CD1c-positive myeloid dendritic cell (primary cell): ENCODE measurements around the gene STXBP1.
"Not testable (repeated sequence)": the region's sequence is repeated elsewhere in the genome, so short reads cannot be mapped to it uniquely, and the experiment has no call there.

ENCODE experiments used
- DNase-seq: peaks from one replicate; pipeline ENCODE4 v3.0.0-alpha.2; 2016; ENCODE audit errors: extremely low spot score

STXBP1 gene

DNA sequence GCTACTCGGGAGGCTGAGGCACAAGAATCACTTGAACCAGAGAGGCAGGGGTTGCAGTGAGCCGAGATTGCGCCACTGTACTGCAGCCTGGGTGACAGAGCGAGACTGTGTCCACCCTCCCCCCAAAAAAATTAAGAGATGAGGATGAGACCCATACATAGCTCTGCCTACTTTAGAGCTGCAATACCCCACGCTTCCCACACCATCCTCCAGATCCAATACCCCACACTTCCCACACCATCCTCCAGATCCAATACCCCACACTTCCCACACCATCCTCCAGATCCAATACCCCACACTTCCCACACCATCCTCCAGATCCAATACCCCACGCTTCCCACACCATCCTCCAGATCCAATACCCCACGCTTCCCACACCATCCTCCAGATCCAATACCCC lies 34.9 kb upstream of the STXBP1 start:
- DNase-seq = not testable (repeated sequence)

DNA sequence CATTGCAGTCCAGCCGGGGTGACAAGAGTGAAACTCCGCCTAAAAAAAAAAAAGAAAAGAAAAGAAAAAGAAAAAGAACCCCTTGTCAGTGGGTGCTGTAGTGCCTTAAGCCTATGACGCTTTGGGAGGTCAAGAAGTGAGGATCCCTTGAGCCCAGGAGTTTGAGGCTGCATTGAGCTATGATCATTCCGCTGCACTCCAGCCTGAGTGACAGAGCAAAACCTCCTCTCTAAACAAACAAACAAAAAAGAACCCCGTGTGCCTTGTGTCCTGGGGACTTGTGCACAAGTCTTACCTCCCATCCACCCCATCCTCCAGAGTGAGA lies 33.5 kb upstream of the STXBP1 start:
- no peak for DNase-seq

DNA sequence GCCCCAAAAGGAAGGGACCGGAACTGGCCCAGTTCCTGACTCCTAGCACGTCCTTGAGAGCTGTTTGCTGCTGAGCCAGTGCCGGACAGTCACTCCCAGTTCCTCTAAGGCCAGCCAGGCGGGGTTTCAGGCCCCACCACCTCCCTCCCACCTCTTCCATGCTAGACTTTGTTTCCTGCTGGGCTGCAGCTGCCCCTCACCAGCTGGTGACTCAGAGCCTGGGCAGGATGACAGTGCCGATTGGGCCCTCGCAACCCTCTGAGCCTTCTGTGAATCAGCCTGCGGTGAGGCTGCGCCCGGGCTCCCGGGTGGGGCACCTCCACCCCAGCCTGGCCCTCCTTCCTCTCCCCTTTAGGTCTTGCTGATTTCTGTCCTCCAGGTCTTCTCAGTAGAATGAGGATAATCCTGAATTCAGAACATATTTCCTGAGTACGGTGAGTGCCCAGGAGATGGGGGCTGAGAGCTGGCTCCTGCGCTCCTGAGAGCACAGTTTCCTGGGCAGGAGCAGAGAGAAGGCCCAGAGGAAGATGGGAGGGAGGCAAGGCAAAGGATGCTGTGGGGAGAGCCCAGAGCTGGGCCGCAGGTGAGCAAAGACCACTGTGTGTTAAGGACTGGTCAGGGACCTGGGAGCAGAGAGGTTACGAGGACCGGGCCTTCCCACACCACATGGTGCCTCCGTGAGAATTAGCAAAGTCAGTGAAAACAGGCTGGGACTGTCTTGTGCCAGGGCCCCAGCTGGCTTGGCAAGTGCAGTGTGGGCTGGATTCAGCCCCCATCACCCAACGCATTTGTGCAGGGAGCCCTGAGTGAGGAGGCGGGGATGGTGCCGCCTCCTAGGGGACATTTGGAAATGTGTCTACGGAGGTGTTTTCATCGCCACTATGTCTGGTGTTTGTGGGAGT lies 32.9 kb upstream of the STXBP1 start:
- peak; percentile 97 for DNase-seq

- peak; percentile 91 for DNase-seq
Observed at GRCh38 chr9:127580366-127580765, 31.7 kb upstream of the STXBP1 start.

GRCh38 chr9:127580879-127581475 lies 31.1 kb upstream of the STXBP1 start:
- DNase-seq = no peak

GRCh38 chr9:127584474-127584805 lies 27.6 kb upstream of the STXBP1 start:
- DNase-seq = not testable (repeated sequence)

GRCh38 chr9:127585161-127585819 lies 26.8 kb upstream of the STXBP1 start:
- no peak for DNase-seq

- DNase-seq = no peak
Observed at GRCh38 chr9:127586096-127586495, 26.0 kb upstream of the STXBP1 start.

GRCh38 chr9:127586537-127586936 lies 25.5 kb upstream of the STXBP1 start:
- DNase-seq = peak; percentile 85

DNA sequence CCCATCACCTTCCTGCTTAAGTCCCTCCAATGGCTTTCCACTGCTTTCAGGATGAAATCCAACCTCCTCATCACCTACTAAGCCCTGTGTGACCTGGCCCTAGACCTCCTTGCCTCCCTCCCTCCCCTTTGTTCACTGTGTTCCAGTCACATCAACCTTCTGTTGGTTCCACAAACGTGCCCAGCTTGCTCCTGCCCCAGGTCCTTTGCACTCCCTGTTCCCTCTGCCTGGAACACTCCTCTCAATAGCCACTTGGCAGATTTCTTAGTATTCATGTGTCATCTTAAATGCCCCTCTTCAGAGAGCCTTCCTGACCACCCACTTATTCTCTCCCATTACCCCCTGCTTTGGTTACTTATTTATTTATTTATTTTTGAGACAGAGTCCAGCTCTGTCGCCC lies 24.1 kb upstream of the STXBP1 start:
- DNase-seq = no peak

- no peak for DNase-seq
Observed at GRCh38 chr9:127588740-127589506, 23.2 kb upstream of the STXBP1 start.

DNA sequence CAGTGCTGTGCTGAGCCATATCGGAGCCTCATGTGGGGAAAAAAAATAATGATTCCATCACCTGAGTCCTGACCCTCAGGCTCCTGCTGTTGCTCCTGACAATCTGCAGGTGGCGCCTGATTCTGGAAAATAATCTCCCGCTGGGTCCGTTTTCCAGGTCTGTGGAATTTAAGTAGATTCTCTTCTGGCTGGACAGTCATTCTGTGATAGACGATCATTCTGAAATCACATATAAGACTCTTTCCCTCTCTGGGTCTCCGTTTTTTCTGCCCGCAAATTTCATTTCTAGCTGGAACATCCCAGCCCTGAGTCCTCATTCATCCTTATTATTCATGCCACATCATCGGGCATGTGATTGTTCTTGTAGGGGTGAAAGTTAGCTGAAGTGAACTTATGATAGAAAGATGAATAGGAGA lies 22.1 kb upstream of the STXBP1 start:
- peak; percentile 55 for DNase-seq

GRCh38 chr9:127595611-127596010 lies 16.5 kb upstream of the STXBP1 start:
- DNase-seq = peak; percentile 54

GRCh38 chr9:127598839-127599549 lies 13.1 kb upstream of the STXBP1 start:
- no peak for DNase-seq

GRCh38 chr9:127599550-127599891 lies 12.6 kb upstream of the STXBP1 start:
- no peak for DNase-seq

DNA sequence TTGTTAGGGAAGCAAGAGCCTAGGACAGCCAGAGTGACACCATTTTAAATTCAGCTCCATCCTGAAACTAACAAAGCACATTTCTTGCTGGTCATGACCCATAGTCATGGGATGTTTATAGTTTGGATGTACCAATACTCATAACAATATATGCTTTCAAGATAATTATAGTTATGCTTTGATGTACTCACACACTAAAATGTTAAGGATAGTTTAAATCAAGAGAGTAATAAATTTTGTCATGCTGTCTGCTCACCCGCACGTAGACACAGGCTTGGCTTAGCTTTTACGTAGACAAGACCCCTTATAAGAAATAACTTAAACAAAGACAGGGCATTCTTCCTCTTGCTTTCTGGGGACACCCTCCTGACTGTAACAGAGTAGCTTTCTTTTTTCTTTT lies 8.9 kb upstream of the STXBP1 start:
- no peak for DNase-seq

GRCh38 chr9:127606043-127606442 lies 6.0 kb upstream of the STXBP1 start:
- no peak for DNase-seq

- DNase-seq = peak; percentile 60
Observed at GRCh38 chr9:127608104-127608966, 3.7 kb upstream of the STXBP1 start.

DNA sequence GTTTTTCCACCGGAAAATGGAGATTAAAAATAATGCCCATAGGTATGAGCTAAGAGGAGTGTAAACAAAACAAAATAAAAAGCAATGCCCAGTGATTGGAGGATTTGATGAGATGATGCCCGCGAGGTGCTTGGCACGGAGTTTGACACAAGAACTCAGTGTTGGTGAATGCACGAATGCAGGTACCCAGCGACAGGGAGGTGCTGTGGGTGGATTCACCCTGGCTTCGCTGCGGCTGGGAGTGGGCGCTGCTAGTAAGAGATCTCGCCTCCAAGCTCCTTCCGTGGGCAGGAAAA lies 526 bp upstream of the STXBP1 start:
- no peak for DNase-seq

- DNase-seq = peak; percentile 15
Observed at GRCh38 chr9:127612939-127613582, 984 bp downstream of the STXBP1 start.

DNA sequence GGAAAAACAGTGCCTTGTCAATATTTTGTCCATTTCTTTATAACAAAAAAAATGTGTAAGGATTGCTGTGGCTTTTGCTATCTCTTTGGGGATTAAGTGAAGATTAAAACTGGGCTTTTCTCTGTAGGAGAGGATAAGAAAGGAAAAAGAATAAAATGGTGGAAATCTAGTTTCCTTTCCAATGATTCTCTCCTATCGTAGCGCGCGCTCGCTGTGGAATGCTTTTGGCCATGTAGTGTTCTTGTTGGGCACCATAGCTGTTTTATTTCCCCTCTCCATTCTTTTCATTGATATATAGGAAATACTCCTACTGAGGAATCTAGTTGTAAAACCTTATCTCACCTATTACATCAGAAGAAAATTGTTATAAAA lies 1.5 kb downstream of the STXBP1 start:
- DNase-seq = no peak
